Measurements from ENCODE around the gene GLRX.

Gene GLRX

GRCh38 chr5:95861221-95861863 is 38.8 kb upstream of the GLRX start:
- no peaks in the 10 kb centered on the region for H4K20me1 ChIP-seq (ENCODE audit: low read depth, low read length)
- H3K27me3 ChIP-seq (ENCODE audit: low read length): no peaks in the 10 kb centered on the region
- no peak overlapping the region for H3K27ac ChIP-seq (ENCODE audit: low read depth, low read length)
- no peak overlapping the region for H3K4me3 ChIP-seq (ENCODE audit: insufficient read depth, low read length, poor library complexity, severe bottlenecking)
- TF ChIP-seq CTCF (IDR thresholded peaks at IDR 0.05; ENCODE audit: insufficient read depth, low read length, poor library complexity, severe bottlenecking) (no peak), EZH2phosphoT487 (conservative IDR thresholded peaks at IDR 0.05; ENCODE audit: low read length) (no peak)
- H2AFZ ChIP-seq (ENCODE audit: low read depth, low read length, severe bottlenecking): no peak overlapping the region
- no peaks in the 10 kb centered on the region for H3K9me2 ChIP-seq (replicated peaks; ENCODE audit: insufficient read depth, low read length)
- H3K36me3 ChIP-seq (ENCODE audit: low read length): no peaks in the 10 kb centered on the region
- no peaks in the 10 kb centered on the region for H3K79me2 ChIP-seq (ENCODE audit: insufficient read depth, low read length)
- no peaks in the 10 kb centered on the region for H3K9me3 ChIP-seq (ENCODE audit: insufficient read depth, low read length)
- H3F3A ChIP-seq (ENCODE audit: insufficient read depth): no peaks in the 10 kb centered on the region
- H3K4me2 ChIP-seq (ENCODE audit: low read depth, low read length, poor library complexity, severe bottlenecking): no peak overlapping the region
- H3K9ac ChIP-seq (ENCODE audit: low read length): no peak overlapping the region

- no peak overlapping the region for H3K9ac ChIP-seq (ENCODE audit: low read length)
- no peak overlapping the region for H3K4me2 ChIP-seq (ENCODE audit: low read depth, low read length, poor library complexity, severe bottlenecking)
- TF ChIP-seq CTCF (IDR thresholded peaks at IDR 0.05; ENCODE audit: insufficient read depth, low read length, poor library complexity, severe bottlenecking): no peak
- no peak for TF ChIP-seq EZH2phosphoT487 (conservative IDR thresholded peaks at IDR 0.05; ENCODE audit: low read length)
- H3K27me3 ChIP-seq (ENCODE audit: low read length): no peaks in the 10 kb centered on the region
- no peaks in the 10 kb centered on the region for H3F3A ChIP-seq (ENCODE audit: insufficient read depth)
- H3K36me3 ChIP-seq (ENCODE audit: low read length): no peaks in the 10 kb centered on the region
- H3K9me2 ChIP-seq (replicated peaks; ENCODE audit: insufficient read depth, low read length): no peaks in the 10 kb centered on the region
- H3K79me2 ChIP-seq (ENCODE audit: insufficient read depth, low read length): no peaks in the 10 kb centered on the region
- no peaks in the 10 kb centered on the region for H3K9me3 ChIP-seq (ENCODE audit: insufficient read depth, low read length)
- no peak overlapping the region for H3K27ac ChIP-seq (ENCODE audit: low read depth, low read length)
- no peak overlapping the region for H2AFZ ChIP-seq (ENCODE audit: low read depth, low read length, severe bottlenecking)
- H4K20me1 ChIP-seq (ENCODE audit: low read depth, low read length): no peaks in the 10 kb centered on the region
- no peak overlapping the region for H3K4me3 ChIP-seq (ENCODE audit: insufficient read depth, low read length, poor library complexity, severe bottlenecking)
These were observed 37.1 kb upstream of the GLRX start for GRCh38 chr5:95859661-95860060.

GRCh38 chr5:95858661-95859595 is 36.4 kb upstream of the GLRX start:
- H3K27ac ChIP-seq (ENCODE audit: low read depth, low read length): no peak overlapping the region
- H3K4me3 ChIP-seq (ENCODE audit: insufficient read depth, low read length, poor library complexity, severe bottlenecking): no peak overlapping the region

More at GRCh38 chr5:95858661-95859595, 36.4 kb upstream of the GLRX start:
- Histone ChIP-seq H3K4me2 (ENCODE audit: low read depth, low read length, poor library complexity, severe bottlenecking) (peak overlapping the region; percentile 9), H3K27me3 (ENCODE audit: low read length) (no peaks in the 10 kb centered on the region), H3K79me2 (ENCODE audit: insufficient read depth, low read length) (no peaks in the 10 kb centered on the region), H3K9ac (ENCODE audit: low read length) (no peak overlapping the region), H3K9me3 (ENCODE audit: insufficient read depth, low read length) (no peaks in the 10 kb centered on the region), H3K9me2 (replicated peaks; ENCODE audit: insufficient read depth, low read length) (no peaks in the 10 kb centered on the region), H3K36me3 (ENCODE audit: low read length) (no peaks in the 10 kb centered on the region), H3F3A (ENCODE audit: insufficient read depth) (no peaks in the 10 kb centered on the region), H4K20me1 (ENCODE audit: low read depth, low read length) (no peaks in the 10 kb centered on the region), H2AFZ (ENCODE audit: low read depth, low read length, severe bottlenecking) (no peak overlapping the region)
- TF ChIP-seq EZH2phosphoT487 (conservative IDR thresholded peaks at IDR 0.05; ENCODE audit: low read length) (no peak), CTCF (IDR thresholded peaks at IDR 0.05; ENCODE audit: insufficient read depth, low read length, poor library complexity, severe bottlenecking) (peak; percentile 87)
